Mucosa of rectum (tissue), 2 donors: ENCODE data around the gene TSPEAR.

Experiments used
- H3K27ac ChIP-seq, 2 donors: one replicate each; pipeline ENCODE4 v1.7.0; 2013; ENCODE audit warnings: inconsistent platforms in 2 of 2, low read depth in 2 of 2, low read length in 2 of 2
- H3K27me3 ChIP-seq, 2 donors: one replicate each; pipeline ENCODE4 v1.7.0; 2013; ENCODE audit warnings: low read length in 2 of 2; ENCODE audit not compliant: control insufficient read depth in 2 of 2, insufficient read depth in 2 of 2
- H3K36me3 ChIP-seq, 2 donors: one replicate each; pipeline ENCODE4 v1.7.0; 2013; ENCODE audit warnings: low read length in 2 of 2; ENCODE audit not compliant: control insufficient read depth in 2 of 2, insufficient read depth in 2 of 2
- H3K4me1 ChIP-seq, 2 donors: one replicate each; pipeline ENCODE4 v1.7.0; 2013; ENCODE audit warnings: low read length in 2 of 2, mild to moderate bottlenecking in 1 of 2; ENCODE audit not compliant: control insufficient read depth in 2 of 2, insufficient read depth in 2 of 2
- H3K4me3 ChIP-seq, 2 donors: one replicate each; pipeline ENCODE4 v1.7.0; 2013; ENCODE audit warnings: low read length in 2 of 2
- H3K9ac ChIP-seq, 2 donors: one replicate each; pipeline ENCODE4 v1.7.0; 2013; ENCODE audit warnings: low read length in 2 of 2, low read depth in 1 of 2, mild to moderate bottlenecking in 1 of 2
- H3K9me3 ChIP-seq, 2 donors: one replicate each; pipeline ENCODE4 v1.7.0; 2013; ENCODE audit warnings: low read length in 2 of 2; ENCODE audit not compliant: control insufficient read depth in 2 of 2
- donor health status: healthy.
- donor health status: Normal muscosa, but diverticular disease.

TSPEAR gene

GRCh38 chr21:44496564-44497550 is 214.5 kb downstream of the TSPEAR start:
- Histone ChIP-seq H3K4me3 (no peak overlapping the region), H3K4me1 (peaks cover 0 to 5% of the 10 kb centered on the region in 2 donors), H3K9me3 (no peaks in the 10 kb centered on the region), H3K27ac (no peak overlapping the region), H3K9ac (no peak overlapping the region), H3K27me3 (peaks cover 0 to 2% of the 10 kb centered on the region in 2 donors), H3K36me3 (no peaks in the 10 kb centered on the region)

- Histone ChIP-seq H3K4me3 (no peak overlapping the region), H3K9ac (no peak overlapping the region), H3K4me1 (peaks cover 0 to 5% of the 10 kb centered on the region in 2 donors), H3K36me3 (no peaks in the 10 kb centered on the region), H3K27me3 (peaks cover 0 to 2% of the 10 kb centered on the region in 2 donors), H3K9me3 (no peaks in the 10 kb centered on the region), H3K27ac (no peak overlapping the region)
Measured at GRCh38 chr21:44495611-44496563, 215.5 kb downstream of the TSPEAR start.

GRCh38 chr21:44494956-44495355 is 216.4 kb downstream of the TSPEAR start:
- Histone ChIP-seq H3K9ac (no peak overlapping the region), H3K9me3 (no peaks in the 10 kb centered on the region), H3K27ac (no peak overlapping the region), H3K36me3 (no peaks in the 10 kb centered on the region), H3K4me1 (peaks cover 0 to 5% of the 10 kb centered on the region in 2 donors), H3K27me3 (peaks cover 0 to 2% of the 10 kb centered on the region in 2 donors), H3K4me3 (no peak overlapping the region)

- Histone ChIP-seq H3K27me3 (peaks cover 0 to 2% of the 10 kb centered on the region in 2 donors), H3K27ac (no peak overlapping the region), H3K4me3 (no peak overlapping the region), H3K9me3 (no peaks in the 10 kb centered on the region), H3K36me3 (no peaks in the 10 kb centered on the region), H3K4me1 (peaks cover 0 to 5% of the 10 kb centered on the region in 2 donors), H3K9ac (no peak overlapping the region)
Measured at GRCh38 chr21:44494418-44494817, 217.0 kb downstream of the TSPEAR start.

GRCh38 chr21:44492567-44493385 is 218.6 kb downstream of the TSPEAR start:
- Histone ChIP-seq H3K27me3 (peaks cover 0 to 2% of the 10 kb centered on the region in 2 donors), H3K36me3 (no peaks in the 10 kb centered on the region), H3K4me3 (no peak overlapping the region), H3K4me1 (no peaks in the 10 kb centered on the region), H3K27ac (no peak overlapping the region), H3K9ac (no peak overlapping the region), H3K9me3 (no peaks in the 10 kb centered on the region)

GRCh38 chr21:44490816-44491215 is 220.6 kb downstream of the TSPEAR start:
- H3K27me3 ChIP-seq, result peaks cover 0 to 2% of the 10 kb centered on the region in 2 donors
- H3K27ac ChIP-seq, result no peak overlapping the region
- H3K9ac ChIP-seq, result no peak overlapping the region
- H3K4me1 ChIP-seq, result no peaks in the 10 kb centered on the region
- H3K9me3 ChIP-seq, result no peaks in the 10 kb centered on the region
- no peaks in the 10 kb centered on the region for H3K36me3 ChIP-seq
- no peak overlapping the region for H3K4me3 ChIP-seq

- Histone ChIP-seq H3K27me3 (peaks cover 0 to 2% of the 10 kb centered on the region in 2 donors), H3K4me3 (no peak overlapping the region), H3K27ac (no peak overlapping the region), H3K4me1 (no peaks in the 10 kb centered on the region), H3K36me3 (no peaks in the 10 kb centered on the region), H3K9ac (no peak overlapping the region), H3K9me3 (no peaks in the 10 kb centered on the region)
Measured at GRCh38 chr21:44490405-44490804, 221.0 kb downstream of the TSPEAR start.

GRCh38 chr21:44489962-44490361 is 221.4 kb downstream of the TSPEAR start:
- Histone ChIP-seq H3K27ac (no peak overlapping the region), H3K27me3 (peaks cover 0 to 1% of the 10 kb centered on the region in 2 donors), H3K9ac (no peak overlapping the region), H3K36me3 (no peaks in the 10 kb centered on the region), H3K9me3 (no peaks in the 10 kb centered on the region), H3K4me3 (no peak overlapping the region), H3K4me1 (no peaks in the 10 kb centered on the region)

GRCh38 chr21:44487831-44488230 is 223.5 kb downstream of the TSPEAR start:
- Histone ChIP-seq H3K4me1 (no peaks in the 10 kb centered on the region), H3K27ac (no peak overlapping the region), H3K36me3 (no peaks in the 10 kb centered on the region), H3K4me3 (no peak overlapping the region), H3K9ac (no peak overlapping the region), H3K9me3 (no peaks in the 10 kb centered on the region), H3K27me3 (peaks cover 0 to 6% of the 10 kb centered on the region in 2 donors)
